Right lobe of liver (tissue), 6 donors: ENCODE results near the gene ARHGAP42. TPM values are rescaled to one million over a fixed set of nuclear protein-coding genes. Genes with fewer than 3 reads are reported as not detected.

Experiments
- ATAC-seq, 4 donors: fragments of 200-7000 bp; cut with Tn5 transposase; one replicate each; pipeline ENCODE4 v1.9.1; 2020; ENCODE audit warnings: mild to moderate bottlenecking in 4 of 4, moderate library complexity in 4 of 4
- DNase-seq, 3 donors: peaks; one replicate each; pipeline ENCODE4 v3.0.0-alpha.2; 2020
- H3K27ac ChIP-seq, 3 donors: fragments of 200-600 bp; one replicate each; pipeline ENCODE4 v1.8.0; 2022
- H3K27me3 ChIP-seq, 2 donors: fragments of 200-600 bp; one replicate each; pipeline ENCODE4 v1.8.0; 2022
- H3K36me3 ChIP-seq, 4 donors: fragments of 200-600 bp; sonication (generic) in 1 of 4; one replicate each; pipeline versions ENCODE4 v1.5.1 to v1.8.0; 2017 to 2022; ENCODE audit warnings: control low read depth in 1 of 4
- H3K4me1 ChIP-seq, 4 donors: fragments of 200-600 bp; sonication (generic) in 1 of 4; one replicate each; pipeline versions ENCODE4 v1.5.1 to v1.8.0; 2017 to 2022; ENCODE audit warnings: control low read depth in 1 of 4
- H3K4me3 ChIP-seq, 3 donors: fragments of 200-600 bp; one replicate each; pipeline ENCODE4 v1.8.0; 2022
- H3K9me3 ChIP-seq, 4 donors: fragments of 200-600 bp; sonication (generic) in 1 of 4; one replicate each; pipeline versions ENCODE4 v1.5.1 to v1.8.0; 2017 to 2022; ENCODE audit warnings: control low read depth in 1 of 4
- CTCF ChIP-seq, 4 donors: fragments of 200-600 bp in 3 of 4; fragments of 450-650 bp in 1 of 4; IDR thresholded peaks; one replicate each; pipeline versions ENCODE4 v1.5.1 to v1.8.0; 2016 to 2022; ENCODE audit warnings: antibody characterized with exemption in 4 of 4, mild to moderate bottlenecking in 2 of 4
- POLR2A ChIP-seq: fragments of 450-650 bp; IDR thresholded peaks from one replicate; pipeline ENCODE4 v1.6.1; 2017; ENCODE audit warnings: antibody characterized with exemption, mild to moderate bottlenecking
- WGBS: methylation state at CpG from one replicate; pipeline ENCODE4 v1.1.6; 2018; ENCODE audit warnings: low coverage, low lambda C conversion rate; ENCODE audit not compliant: insufficient coverage; ENCODE audit errors: missing lambda C conversion rate; 5-methylcytosine and 5-hydroxymethylcytosine counted together
- intact Hi-C, 2 donors: fragments of 100-400 bp; cut with DNase I; formaldehyde crosslinking; loops; one replicate each; pipeline versions ENCODE4 v1.11.2 to v1.14.1; 2022
- total RNA-seq, 6 experiments: library from RNA; depleted of rRNA in 2 of 6; stranded (reverse); fragments of >200 nt in 2 of 6; fragmentation: NEBNext Ultra II Directional in 3 of 6; extraction: Animal tissue kit (Norgen Biotek cat#: 25700) in 3 of 6; gene quantifications; one replicate each; pipeline versions ENCODE4 v1.1.0 to v1.2.4, GENCODE V29; 2016 to 2023
- donor health status: DM: no; HTN: yes; CAD: no.
- donor health status: DM: no; HTN: no; CAD: no.
- donor health status: DM: no; HTN: no; CAD: no.
- donor health status: DM: no; HTN: yes; CAD: no.
- donor health status: DM: no; HTN: yes; CAD: no.

ARHGAP42 gene
- total RNA-seq, 6 experiments from 2014 or later = 8.7 to 15.8 (median 13.1) TPM

GRCh38 chr11:100757646-100758045 lies 70.6 kb downstream of the ARHGAP42 start:
- no peaks in the 10 kb centered on the region for H3K36me3 ChIP-seq
- H3K27ac ChIP-seq = no peak overlapping the region
- peaks cover 0 to 6% (median 1%) of the 10 kb centered on the region in 4 donors for H3K4me1 ChIP-seq
- H3K9me3 ChIP-seq = no peaks in the 10 kb centered on the region
- DNase-seq (no peak), ATAC-seq (no peak)
- intact Hi-C loops = no loop called here
- no peak overlapping the region for H3K4me3 ChIP-seq
- WGBS = 28% methylated on average over 1 of the region's 1 CpG
- no peak for TF ChIP-seq CTCF (IDR thresholded peaks at IDR 0.05)
- TF ChIP-seq POLR2A = no peak
- no peaks in the 10 kb centered on the region for H3K27me3 ChIP-seq

- Histone ChIP-seq H3K36me3 (no peaks in the 10 kb centered on the region), H3K27ac (no peak overlapping the region), H3K27me3 (no peaks in the 10 kb centered on the region), H3K9me3 (no peaks in the 10 kb centered on the region), H3K4me3 (no peak overlapping the region), H3K4me1 (peaks cover 0 to 6% (median 1%) of the 10 kb centered on the region in 4 donors)
- ATAC-seq (no peak), DNase-seq (no peak)
- 42% methylated on average over 2 of the region's 2 CpGs for WGBS
- intact Hi-C loops = no loop called here
- TF ChIP-seq CTCF (IDR thresholded peaks at IDR 0.05) (no peak), POLR2A (no peak)
These were observed 72.0 kb downstream of the ARHGAP42 start for GRCh38 chr11:100759106-100759505.

- ATAC-seq (no peak), DNase-seq (no peak)
- Histone ChIP-seq H3K9me3 (no peaks in the 10 kb centered on the region), H3K27me3 (no peaks in the 10 kb centered on the region), H3K4me3 (no peak overlapping the region), H3K4me1 (peaks cover 0 to 6% (median 1%) of the 10 kb centered on the region in 4 donors), H3K36me3 (no peaks in the 10 kb centered on the region), H3K27ac (no peak overlapping the region)
- 78% methylated on average over 3 of the region's 3 CpGs for WGBS
- TF ChIP-seq POLR2A (no peak), CTCF (IDR thresholded peaks at IDR 0.05) (no peak)
- intact Hi-C loops = no loop called here
These were observed 72.8 kb downstream of the ARHGAP42 start for GRCh38 chr11:100759856-100760255.

- Histone ChIP-seq H3K4me1 (peaks cover 0 to 6% (median 1%) of the 10 kb centered on the region in 4 donors), H3K27me3 (no peaks in the 10 kb centered on the region), H3K27ac (no peak overlapping the region), H3K9me3 (no peaks in the 10 kb centered on the region), H3K36me3 (no peaks in the 10 kb centered on the region), H3K4me3 (no peak overlapping the region)
- ATAC-seq = no peak
- intact Hi-C loops = no loop called here
- TF ChIP-seq CTCF (IDR thresholded peaks at IDR 0.05) (no peak), POLR2A (no peak)
- DNase-seq = no peak
These were observed 73.7 kb downstream of the ARHGAP42 start for GRCh38 chr11:100760744-100761143.

- no peak overlapping the region for H3K27ac ChIP-seq
- H3K4me3 ChIP-seq = no peak overlapping the region
- TF ChIP-seq CTCF (IDR thresholded peaks at IDR 0.05) (no peak), POLR2A (no peak)
- intact Hi-C loops = no loop called here
- ATAC-seq (no peak), DNase-seq (no peak)
- WGBS = 73% methylated on average over 3 of the region's 6 CpGs
- no peaks in the 10 kb centered on the region for H3K9me3 ChIP-seq
- H3K36me3 ChIP-seq = no peaks in the 10 kb centered on the region
- no peaks in the 10 kb centered on the region for H3K27me3 ChIP-seq
- peaks cover 0 to 3% (median under 1%) of the 10 kb centered on the region in 4 donors for H3K4me1 ChIP-seq
These were observed 74.8 kb downstream of the ARHGAP42 start for GRCh38 chr11:100761841-100762240.
